HL-60/S4 (cell line): ENCODE results near the gene TLCD4.

Experiments used
- in situ Hi-C: fragments of 300-500 bp; cut with MboI; formaldehyde crosslinking; loops from 2 replicates; pipeline ENCODE4 v1.14.3; 2022; ENCODE audit warnings: low sequenced_read_pairs

The TLCD4 gene

DNA sequence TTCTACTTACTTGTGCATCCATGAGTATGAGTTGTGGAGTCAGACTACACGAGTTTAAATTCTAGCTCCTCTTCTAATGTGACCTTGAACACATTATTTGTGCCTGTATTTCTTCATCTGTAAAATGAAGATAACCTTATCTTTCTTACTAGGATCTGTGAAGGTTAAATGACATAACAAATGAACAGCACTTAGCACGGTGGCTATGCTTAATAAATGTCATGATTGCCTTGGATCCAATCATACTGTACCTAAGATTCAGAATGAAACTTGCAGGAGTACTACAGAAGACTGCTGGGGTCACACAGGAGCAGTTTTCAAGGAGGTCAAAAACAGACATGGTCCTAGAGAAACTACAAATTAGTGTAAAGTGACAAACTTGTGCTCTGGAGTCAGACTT lies 22.2 kb upstream of the TLCD4 start:
- in situ Hi-C loops, result no loop called here

DNA sequence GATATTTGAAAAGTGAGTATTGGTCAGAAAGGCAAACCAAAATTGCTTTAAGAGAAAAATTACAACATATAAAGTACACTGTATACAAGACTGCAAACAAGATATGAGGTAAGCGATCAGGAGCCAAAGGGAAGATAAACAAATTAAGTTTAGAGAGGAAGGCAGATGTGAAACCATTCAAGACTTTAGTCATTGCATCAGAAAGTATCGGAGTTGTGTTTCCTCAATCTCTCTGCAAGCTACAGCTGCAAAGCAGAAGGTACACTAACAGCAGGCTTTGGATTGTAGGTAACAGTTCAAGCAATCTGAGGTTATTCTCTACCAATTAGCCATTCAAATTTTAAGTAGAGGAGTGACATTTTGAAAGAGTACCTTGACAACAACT lies 21.3 kb upstream of the TLCD4 start:
- in situ Hi-C loops, result no loop called here

DNA sequence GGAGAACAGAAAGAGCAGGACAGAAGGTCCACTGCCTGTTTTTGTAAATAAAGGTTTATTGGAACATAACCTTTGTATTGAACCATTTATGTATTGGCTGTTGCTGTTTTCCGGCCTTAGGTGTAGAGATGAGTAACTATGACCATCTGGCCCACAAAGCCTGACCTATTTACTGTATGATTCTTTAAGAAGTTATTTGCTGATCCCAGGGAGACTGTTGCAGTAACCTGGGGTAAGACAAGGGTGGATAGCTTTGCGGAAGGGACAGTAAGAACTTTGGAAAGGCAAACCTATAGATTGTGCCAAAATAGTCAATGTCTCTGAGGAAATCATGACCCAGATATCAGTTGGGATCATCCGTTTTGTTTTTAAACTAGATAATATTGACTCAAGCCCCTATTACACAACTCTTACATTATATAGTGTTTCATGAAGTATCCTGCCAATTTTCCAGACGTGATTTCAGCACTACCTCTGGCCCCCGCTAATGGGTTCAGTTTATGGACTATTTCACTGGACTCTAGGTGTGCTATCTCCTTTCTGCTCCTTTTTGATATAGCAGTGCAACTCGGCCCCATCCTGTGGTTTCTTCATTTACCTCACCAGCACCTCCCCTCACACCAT lies 20.8 kb upstream of the TLCD4 start:
- in situ Hi-C loops, result no loop called here

GRCh38 chr1:95097426-95097825 lies 19.7 kb upstream of the TLCD4 start:
- in situ Hi-C loops, result no loop called here

GRCh38 chr1:95098196-95098595 lies 19.0 kb upstream of the TLCD4 start:
- in situ Hi-C loops, result no loop called here

- in situ Hi-C loops, result no loop called here
Measured at GRCh38 chr1:95108792-95109191, 8.4 kb upstream of the TLCD4 start.

GRCh38 chr1:95111014-95111413 lies 6.1 kb upstream of the TLCD4 start:
- in situ Hi-C loops, result no loop called here

DNA sequence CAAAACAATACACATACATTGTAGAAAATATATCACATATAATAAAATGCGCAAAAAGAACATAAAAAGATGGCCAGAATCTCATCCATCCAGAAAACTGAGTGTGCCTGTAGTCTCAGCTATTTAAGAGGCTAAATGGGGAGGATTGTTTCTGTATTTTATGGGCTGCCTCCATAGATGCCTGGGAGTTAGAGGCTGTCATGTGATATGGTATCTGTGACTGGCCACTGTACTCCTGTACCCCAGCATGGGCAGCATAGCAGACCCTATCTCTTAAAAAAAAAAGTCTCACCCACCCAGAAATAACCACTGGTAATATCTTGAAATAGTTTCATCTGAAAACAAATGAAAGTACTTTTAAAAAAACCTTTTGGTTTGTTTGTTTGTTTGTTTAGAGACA lies 3.5 kb upstream of the TLCD4 start:
- in situ Hi-C loops, result no loop called here

- in situ Hi-C loops, result no loop called here
Measured at GRCh38 chr1:95115708-95116137, 1.4 kb upstream of the TLCD4 start.

DNA sequence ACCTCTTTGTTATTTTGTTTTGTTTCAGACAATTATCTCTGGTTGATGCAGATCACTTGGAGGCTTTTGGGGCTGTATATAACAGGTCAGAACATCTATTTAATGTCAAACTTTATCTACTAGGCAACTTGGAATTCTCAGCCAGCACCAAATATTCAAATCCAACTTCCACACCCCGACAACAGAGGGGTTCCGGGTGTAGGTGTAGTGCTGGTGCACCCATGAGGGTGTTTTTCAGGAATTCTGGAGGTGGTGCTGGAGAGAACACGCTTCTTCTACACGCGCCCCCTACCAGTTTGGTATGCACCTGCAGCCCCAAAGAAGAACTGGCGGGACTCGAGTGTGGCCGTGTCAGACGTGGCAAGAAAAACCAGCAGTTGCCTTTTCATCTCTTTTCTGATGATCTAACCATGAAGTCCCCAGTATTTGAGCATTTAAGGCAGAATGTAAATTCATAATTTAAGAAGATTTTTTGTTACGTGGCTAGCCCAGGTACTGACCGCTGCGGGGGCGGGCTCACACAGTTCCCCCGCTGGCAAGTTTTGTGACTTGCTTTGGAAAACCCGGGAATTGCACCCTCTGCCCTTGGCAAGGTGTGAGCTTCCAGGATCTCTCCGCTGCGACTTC lies 462 bp upstream of the TLCD4 start:
- in situ Hi-C loops, result no loop called here

DNA sequence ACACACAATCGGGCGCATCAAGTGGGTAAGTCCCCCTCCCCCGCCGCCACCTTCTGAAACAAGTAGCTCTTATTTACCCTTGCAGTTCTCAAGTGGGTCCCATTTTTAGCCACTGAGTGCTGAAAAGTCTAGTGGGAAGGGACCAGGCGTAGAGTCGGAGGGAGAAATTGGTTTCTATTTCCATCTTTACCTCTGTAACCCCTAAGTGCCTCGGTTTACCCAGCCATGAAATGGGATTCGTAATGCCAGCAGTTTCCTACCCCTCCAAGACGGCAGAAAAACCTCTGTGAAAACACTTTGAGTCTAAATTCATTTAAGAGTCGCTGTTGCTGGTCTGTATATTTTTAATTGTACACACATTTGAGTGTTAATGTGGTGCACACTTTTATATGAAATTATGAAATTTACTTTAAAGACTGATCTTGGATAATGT lies 928 bp downstream of the TLCD4 start:
- in situ Hi-C loops, result no loop called here

GRCh38 chr1:95118710-95119109 lies 1.6 kb downstream of the TLCD4 start:
- in situ Hi-C loops, result no loop called here

- in situ Hi-C loops, result no loop called here
Measured at GRCh38 chr1:95119273-95119672, 2.1 kb downstream of the TLCD4 start.

DNA sequence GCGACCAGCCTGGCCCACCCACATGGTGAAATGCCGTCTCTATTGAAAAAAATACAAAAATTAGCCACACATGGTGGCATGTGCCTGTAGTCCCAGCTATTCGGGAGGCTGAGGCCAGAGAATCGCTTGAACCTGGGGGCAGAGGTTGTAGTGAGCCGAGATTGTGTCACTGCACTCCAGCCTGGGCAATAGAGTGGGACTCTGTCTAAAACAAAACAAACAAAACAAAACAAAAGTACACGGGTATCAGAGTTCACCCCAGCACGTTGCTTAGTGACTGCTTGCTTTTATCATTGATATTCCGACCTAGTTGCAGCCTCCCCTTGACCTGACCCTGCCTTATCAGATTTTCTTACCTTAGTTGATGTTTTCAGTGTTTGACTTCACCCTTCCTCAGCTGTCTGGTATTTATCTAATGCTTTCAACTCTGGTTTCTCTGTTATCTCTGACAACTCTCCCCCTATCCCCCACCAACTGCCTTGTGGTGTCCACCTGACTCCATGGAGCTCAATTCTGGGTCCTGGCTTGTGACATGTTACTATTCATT lies 5.1 kb downstream of the TLCD4 start:
- in situ Hi-C loops, result no loop called here

- in situ Hi-C loops, result no loop called here
Measured at GRCh38 chr1:95124342-95124741, 7.2 kb downstream of the TLCD4 start.

DNA sequence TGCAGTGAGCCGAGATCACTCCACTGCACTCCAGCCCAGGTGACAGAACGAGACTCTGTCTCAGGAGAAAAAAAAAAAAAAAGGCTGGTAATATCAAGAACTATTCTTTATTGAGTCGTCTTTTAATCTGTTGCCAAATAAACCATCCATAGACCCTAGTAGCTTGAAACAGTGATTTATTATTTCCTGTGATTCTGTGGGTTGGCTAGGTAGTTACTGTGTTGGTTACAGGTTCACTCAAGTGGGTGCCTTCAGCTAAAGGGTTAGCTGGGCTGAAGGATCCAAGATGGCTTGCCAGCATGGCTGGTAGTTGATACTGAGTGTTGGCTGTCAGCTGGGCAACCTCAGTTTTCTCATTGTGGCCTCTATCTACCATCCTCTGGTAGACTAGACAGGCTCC lies 9.2 kb downstream of the TLCD4 start:
- in situ Hi-C loops, result no loop called here

DNA sequence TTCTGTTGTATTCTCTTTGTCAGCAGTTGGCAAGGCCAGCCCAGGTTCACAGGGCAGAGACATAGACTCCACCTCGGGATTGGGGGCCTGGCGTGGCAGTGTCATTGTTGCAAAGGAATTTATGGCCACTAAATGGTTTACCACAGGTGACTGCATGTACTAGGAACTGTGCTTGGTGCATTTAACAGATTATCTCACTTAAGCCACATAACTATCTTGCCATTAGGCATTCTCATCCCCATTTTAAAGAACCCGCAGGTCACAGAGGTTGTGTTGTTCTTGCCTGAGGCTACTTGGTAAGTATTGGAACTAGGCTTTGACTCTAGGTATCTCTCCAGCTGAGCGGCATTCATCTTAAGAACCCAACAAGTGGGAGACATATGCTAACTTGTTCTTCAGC lies 9.7 kb downstream of the TLCD4 start:
- in situ Hi-C loops, result no loop called here

DNA sequence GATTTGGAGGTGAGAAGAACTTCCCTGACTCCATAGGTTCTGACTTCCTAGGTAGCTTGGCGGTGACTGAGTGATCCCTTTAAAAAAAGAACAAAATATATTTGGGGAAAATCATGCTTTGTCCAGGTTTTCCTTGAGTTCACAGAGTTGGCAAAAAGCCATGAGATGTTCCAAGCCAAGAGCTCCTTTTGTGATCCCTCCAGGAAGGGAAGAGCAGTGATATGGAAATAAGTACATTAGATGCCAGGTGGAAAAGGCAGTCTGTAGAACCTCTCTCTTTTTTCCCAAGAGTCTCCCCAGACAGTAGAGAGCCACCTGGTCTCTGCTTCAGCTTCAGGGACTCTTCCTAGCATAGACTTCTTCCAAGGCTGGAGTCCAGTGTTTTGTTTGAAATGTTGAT lies 10.2 kb downstream of the TLCD4 start:
- in situ Hi-C loops, result no loop called here

DNA sequence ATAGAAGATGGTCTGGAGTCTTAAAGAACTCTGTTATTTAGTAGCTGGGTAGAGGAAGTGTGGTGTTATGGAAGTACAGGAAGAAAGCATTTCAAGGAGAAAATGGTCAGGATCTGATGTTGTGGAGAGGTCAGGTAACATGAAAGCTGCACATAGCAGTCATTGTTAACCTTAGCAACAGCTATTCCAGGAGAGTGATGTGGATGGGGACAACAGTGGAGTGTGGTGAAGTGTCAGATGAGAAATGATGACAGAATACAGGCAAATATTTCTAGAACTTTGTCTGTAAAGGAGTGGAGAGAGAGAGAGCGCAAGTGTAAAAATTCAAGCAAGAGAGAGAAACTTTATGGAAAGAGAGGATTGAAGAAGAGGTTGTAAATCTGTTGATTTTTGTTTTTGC lies 15.6 kb downstream of the TLCD4 start:
- in situ Hi-C loops, result no loop called here

DNA sequence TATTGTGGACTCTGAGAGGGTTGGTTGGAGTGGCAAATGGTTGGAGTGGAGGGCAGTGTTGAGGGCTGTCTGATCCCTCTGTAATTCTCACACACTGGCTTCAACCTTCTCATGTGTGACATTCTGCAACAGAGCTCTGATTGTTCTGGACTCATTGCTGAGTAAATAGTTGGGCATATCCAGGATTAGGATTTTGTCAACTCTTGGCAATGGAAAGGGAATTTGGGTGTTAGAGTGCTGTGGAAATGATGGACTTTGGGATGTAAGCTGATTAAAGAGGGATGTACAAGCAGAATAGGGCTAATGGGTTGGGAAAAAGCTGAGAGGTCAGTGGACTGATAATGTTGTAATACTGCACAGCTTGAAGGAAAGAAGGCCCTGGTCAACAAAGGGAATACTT lies 16.5 kb downstream of the TLCD4 start:
- in situ Hi-C loops, result no loop called here

DNA sequence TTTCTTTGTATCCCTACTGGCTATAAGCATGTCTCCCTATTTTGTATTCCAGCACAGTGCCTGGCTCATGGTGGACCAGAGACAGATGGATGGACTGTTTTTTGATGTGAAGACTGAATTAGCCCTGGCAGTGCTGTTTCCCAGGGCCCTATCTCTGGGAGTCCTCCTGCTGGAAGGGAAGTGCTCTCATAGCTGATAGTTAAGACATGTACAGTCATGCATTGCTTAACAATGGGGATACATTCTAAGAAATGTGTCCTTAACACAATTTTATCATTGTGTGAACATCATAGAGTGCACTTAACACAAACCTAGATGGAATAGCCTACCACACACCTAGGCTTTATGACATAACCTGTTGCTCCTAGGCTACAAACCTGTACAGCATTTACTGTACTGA lies 21.1 kb downstream of the TLCD4 start:
- in situ Hi-C loops, result no loop called here

DNA sequence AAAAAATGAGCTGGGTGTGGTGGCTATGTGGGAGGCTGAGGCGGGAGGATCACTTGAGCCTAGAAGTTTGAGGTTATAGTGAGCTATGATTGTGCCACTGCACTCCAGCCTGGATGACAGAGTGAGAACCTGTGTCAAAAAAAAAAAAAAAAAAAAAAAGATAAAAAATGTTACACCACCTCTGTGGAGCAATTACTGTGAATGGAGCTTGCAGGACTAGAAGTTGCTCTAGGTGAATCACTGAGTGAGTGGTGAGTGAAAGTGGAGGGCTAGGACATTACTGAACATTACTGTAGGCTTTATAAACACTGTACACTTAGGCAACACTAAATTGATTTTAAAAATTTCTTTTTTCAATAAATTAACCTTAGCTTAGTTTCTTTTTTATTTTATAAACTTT lies 21.9 kb downstream of the TLCD4 start:
- in situ Hi-C loops, result no loop called here

DNA sequence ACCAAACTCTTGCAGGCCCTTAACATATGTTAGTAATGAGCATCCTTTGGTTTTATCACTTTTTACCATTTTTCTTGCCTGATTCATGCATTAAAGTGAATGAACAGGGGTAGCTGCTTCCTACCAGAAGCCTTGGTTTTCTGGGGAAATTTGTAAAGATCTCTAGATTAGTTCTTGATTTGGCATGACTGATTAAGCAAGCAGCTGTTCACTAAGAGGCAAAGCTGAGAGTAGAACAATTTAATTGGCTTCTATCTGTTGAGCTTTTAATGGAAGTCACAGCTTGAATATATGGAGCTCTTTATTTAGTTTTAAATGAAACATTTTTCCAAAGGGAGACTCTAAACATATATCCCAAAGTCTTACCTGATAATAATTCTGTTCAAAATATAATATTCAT lies 23.6 kb downstream of the TLCD4 start:
- in situ Hi-C loops, result no loop called here
